ENCODE results near the gene HSPA1B.
"Not testable (repeated sequence)": the region's sequence is repeated elsewhere in the genome, so short reads cannot be mapped to it uniquely, and the experiment has no call there.

Gene HSPA1B

GRCh38 chr6:31792090-31792374 is 35.5 kb upstream of the HSPA1B start:
- DNase-seq (ENCODE audit: low read depth, low spot score) = no peak
- no peak for TF ChIP-seq CTCF (IDR thresholded peaks at IDR 0.05; ENCODE audit: insufficient read depth, low read length, missing control alignments)
- H3K4me3 ChIP-seq (ENCODE audit: low read depth, low read length) = no peak overlapping the region
- ChIA-PET POLR2A (no interaction called here), CTCF (interaction anchor here (0.7 to 4.6 kb wide), 12 partner anchors 8 to 53 kb away, joined by 3 to 38 read pairs (median 6); partner anchors contain the start of genes LSM2, MSH5, SAPCD1 and VWA7)

DNA sequence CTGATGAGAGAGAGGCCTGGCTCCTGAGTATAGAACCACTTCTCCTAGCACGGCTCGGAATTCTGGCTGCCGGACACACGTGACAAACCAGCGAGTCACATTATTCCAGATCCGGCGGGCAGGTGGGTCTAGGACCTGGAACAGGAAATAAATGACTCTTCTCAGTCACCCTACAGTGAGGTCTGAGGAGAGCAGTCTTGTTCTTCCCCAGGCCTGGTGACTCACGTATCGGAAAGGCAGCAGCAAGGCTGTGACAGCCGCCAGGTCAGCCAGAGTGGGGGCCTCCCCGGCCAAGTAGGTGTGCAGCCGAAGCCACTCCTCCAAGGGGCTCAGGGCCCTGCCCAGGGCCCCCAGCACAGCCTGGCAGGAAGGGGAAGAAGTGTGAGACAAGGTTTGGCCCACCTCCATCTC is 34.8 kb upstream of the HSPA1B start:
- DNase-seq (ENCODE audit: low read depth, low spot score) = no peak
- no peak overlapping the region for H3K4me3 ChIP-seq (ENCODE audit: low read depth, low read length)
- CTCF ChIA-PET = interaction anchor here (0.7 to 5.3 kb wide), 4 partner anchors 9 to 13 kb away, joined by 3 to 57 read pairs (median 30); partner anchors contain the start of gene LSM2
- TF ChIP-seq CTCF (IDR thresholded peaks at IDR 0.05; ENCODE audit: insufficient read depth, low read length, missing control alignments) = no peak
- POLR2A ChIA-PET = no interaction called here

DNA sequence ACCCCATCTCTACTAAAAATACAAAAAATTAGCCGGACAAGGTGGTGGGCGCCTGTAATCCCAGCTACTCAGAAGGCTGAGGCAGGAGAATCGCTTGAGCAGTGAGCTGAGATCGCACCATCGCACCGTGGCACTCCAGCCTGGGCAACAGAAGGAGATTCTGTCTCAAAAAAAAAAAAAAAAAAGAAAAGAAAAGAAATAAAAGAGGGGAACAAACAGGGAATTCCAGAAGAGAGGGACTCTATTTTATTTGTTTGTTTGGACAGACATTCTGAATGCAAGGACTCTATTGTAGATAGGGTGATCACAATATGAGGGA is 33.7 kb upstream of the HSPA1B start:
- peak overlapping the region; percentile 68; the same call in 1 of the 2 replicates for H3K4me3 ChIP-seq (ENCODE audit: low read depth, low read length)
- ChIA-PET CTCF (interaction anchor here (3.1 to 5.3 kb wide), 2 partner anchors 12 to 24 kb away, joined by 16 to 57 read pairs; partner anchors contain the start of gene LSM2), POLR2A (interaction anchor here (1.6 kb wide), 2 partner anchors 13 to 20 kb away, joined by 3 read pairs; partner anchors contain the start of gene LSM2)
- DNase-seq (ENCODE audit: low read depth, low spot score) = not testable (repeated sequence)

DNA sequence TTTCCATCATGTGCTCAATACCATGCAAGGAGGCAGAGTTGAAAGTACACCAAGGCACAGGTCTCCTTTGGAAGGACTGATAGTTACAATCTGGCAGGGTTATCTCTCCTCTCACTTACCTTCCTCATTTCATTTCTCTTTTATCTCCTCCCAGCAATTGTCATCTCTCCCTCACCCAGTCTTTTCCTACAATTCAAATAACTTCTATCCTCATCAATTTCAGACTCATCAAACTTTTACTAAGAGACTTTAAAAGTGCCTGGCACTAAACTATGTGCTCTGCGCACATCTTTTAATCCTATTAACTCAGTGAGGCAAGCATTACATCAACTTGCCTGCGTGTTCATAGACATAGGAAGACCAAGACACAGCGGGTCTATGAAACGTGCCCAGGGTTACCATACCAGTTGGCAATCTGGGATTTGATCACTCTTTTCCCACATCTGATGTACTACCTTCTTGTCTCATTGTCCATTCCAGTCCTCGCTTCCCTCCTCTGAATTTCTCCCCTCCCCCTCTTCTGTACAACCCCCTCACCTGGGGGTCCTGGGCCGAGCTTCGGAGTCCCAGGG is 33.2 kb upstream of the HSPA1B start:
- no peak for TF ChIP-seq CTCF (IDR thresholded peaks at IDR 0.05; ENCODE audit: insufficient read depth, low read length, missing control alignments)
- ChIA-PET CTCF (interaction anchor here (0.7 to 5.3 kb wide), 9 partner anchors 8 to 113 kb away, joined by 3 to 57 read pairs (median 4); partner anchors contain the start of genes LSM2 and LY6G5C), POLR2A (interaction anchor here (0.8 to 2.4 kb wide), 6 partner anchors 12 to 91 kb away, joined by 3 to 17 read pairs (median 3); partner anchors contain the start of genes ABHD16A, HSPA1B, LSM2 and NEU1)
- no peak for DNase-seq (ENCODE audit: low read depth, low spot score)
- H3K4me3 ChIP-seq (ENCODE audit: low read depth, low read length) = peak overlapping the region; percentile 68

- DNase-seq (ENCODE audit: low read depth, low spot score) = no peak
- ChIA-PET CTCF (interaction anchor here (0.7 to 5.3 kb wide), 10 partner anchors 8 to 114 kb away, joined by 3 to 57 read pairs (median 5); partner anchors contain the start of genes HSPA1B, LSM2 and LY6G5C), POLR2A (interaction anchor here (0.8 to 2.4 kb wide), 12 partner anchors 11 to 92 kb away, joined by 3 to 17 read pairs (median 4); partner anchors contain the start of genes ABHD16A, CLIC1, HSPA1A and HSPA1B)
- TF ChIP-seq CTCF (IDR thresholded peaks at IDR 0.05; ENCODE audit: insufficient read depth, low read length, missing control alignments) = no peak
- peak overlapping the region; percentile 68 for H3K4me3 ChIP-seq (ENCODE audit: low read depth, low read length)
These were observed 32.5 kb upstream of the HSPA1B start for GRCh38 chr6:31794866-31795615.

GRCh38 chr6:31795616-31796298 is 31.8 kb upstream of the HSPA1B start, which contains the start of gene VARS1:
Gene VARS1 (minus strand): TSS chr6:31795752. CDS start chr6:31795217, 535 bp downstream.
- DNase-seq (ENCODE audit: low read depth, low spot score) = no peak
- peak; percentile 97 for TF ChIP-seq CTCF (IDR thresholded peaks at IDR 0.05; ENCODE audit: insufficient read depth, low read length, missing control alignments)
- peak within 1 kb of the TSS; percentile 68 for H3K4me3 ChIP-seq (ENCODE audit: low read depth, low read length)
- ChIA-PET POLR2A (interaction anchor here (1.0 to 2.4 kb wide), 10 partner anchors 9 to 93 kb away, joined by 3 to 17 read pairs (median 6); partner anchors contain the start of genes ABHD16A, CLIC1, DDAH2 and HSPA1A), CTCF (interaction anchor here (0.8 to 5.3 kb wide), 18 partner anchors 9 to 115 kb away, joined by 3 to 57 read pairs (median 4); partner anchors contain the start of genes HSPA1B, LSM2, LY6G5C and VWA7)
